TTC549 (cell line): ENCODE results near the gene NEK8.

ENCODE experiments used
- FAIRE-seq: peaks from 2 replicates; lab custom pipeline; 2012; peaks lifted over from hg19 to GRCh38; lab: Jason Lieb, UNC

Gene NEK8

GRCh38 chr17:28728364-28729200, at the start of gene NEK8:
TSS of gene NEK8 (plus strand) at chr17:28728788. CDS start at chr17:28728814, 26 bp downstream.
- no peak for FAIRE-seq

GRCh38 chr17:28682655-28683054, 45.9 kb upstream of the NEK8 start:
- FAIRE-seq = no peak

- no peak for FAIRE-seq
These were observed 43.6 kb upstream of the NEK8 start for GRCh38 chr17:28684963-28685362.

GRCh38 chr17:28685366-28685765, 43.2 kb upstream of the NEK8 start:
- FAIRE-seq = no peak

- FAIRE-seq = no peak
These were observed 42.3 kb upstream of the NEK8 start for GRCh38 chr17:28686296-28686695.

GRCh38 chr17:28688481-28688880, 40.1 kb upstream of the NEK8 start:
- FAIRE-seq = no peak

- no peak for FAIRE-seq
These were observed 39.6 kb upstream of the NEK8 start for GRCh38 chr17:28689011-28689410.

- FAIRE-seq = no peak
These were observed 34.7 kb upstream of the NEK8 start for GRCh38 chr17:28693869-28694268.

- no peak for FAIRE-seq
These were observed 30.2 kb upstream of the NEK8 start for GRCh38 chr17:28698253-28698941.

- no peak for FAIRE-seq
These were observed 28.3 kb upstream of the NEK8 start for GRCh38 chr17:28700278-28700677.

- no peak for FAIRE-seq
These were observed 27.6 kb upstream of the NEK8 start for GRCh38 chr17:28700830-28701492.

- FAIRE-seq = no peak
These were observed 26.4 kb upstream of the NEK8 start for GRCh38 chr17:28702026-28702751.

GRCh38 chr17:28702752-28703150, 25.8 kb upstream of the NEK8 start:
- FAIRE-seq = no peak

GRCh38 chr17:28703552-28704218, 24.9 kb upstream of the NEK8 start:
- FAIRE-seq = no peak

- no peak for FAIRE-seq
These were observed 24.2 kb upstream of the NEK8 start for GRCh38 chr17:28704219-28704858.

- FAIRE-seq = no peak
These were observed 23.4 kb upstream of the NEK8 start for GRCh38 chr17:28705074-28705659.

- no peak for FAIRE-seq
These were observed 22.8 kb upstream of the NEK8 start for GRCh38 chr17:28705728-28706334.

- FAIRE-seq = no peak
These were observed 21.9 kb upstream of the NEK8 start for GRCh38 chr17:28706471-28707338.

- FAIRE-seq = no peak
These were observed 21.3 kb upstream of the NEK8 start for GRCh38 chr17:28707339-28707720.
